OCI-LY7 (cell line): ENCODE data around the gene MRPL2. TPM values are rescaled to one million over a fixed set of nuclear protein-coding genes. Genes with fewer than 3 reads are reported as not detected.
"Not testable (repeated sequence)": the region's sequence is repeated elsewhere in the genome, so short reads cannot be mapped to it uniquely, and the experiment has no call there.

ENCODE experiments used
- BruUV-seq: library from RNA; stranded (reverse); fragments of 400-500 nt; replicated peaks from 2 replicates; lab custom pipeline; 2021; lab: Mats Ljungman, UMichigan
- CTCF ChIA-PET: fragments of 300-600 bp; sonication (Branson Sonifier 250); formaldehyde crosslinking; loops from one replicate; lab custom pipeline; 2022; ENCODE audit warnings: antibody characterized with exemption; ENCODE audit not compliant: unreplicated experiment; lab: Charles Lee
- POLR2A ChIA-PET: fragments of 300-600 bp; sonication (Branson Sonifier 250); formaldehyde crosslinking; loops from one replicate; lab custom pipeline; 2022; ENCODE audit warnings: antibody characterized with exemption; lab: Charles Lee
- DNase-seq: peaks from one replicate; pipeline ENCODE4 v3.0.0-alpha.2; 2015; ENCODE audit warnings: low spot score
- H2AFZ ChIP-seq: fragments of 200-600 bp; sonication (generic), shearing (Covaris generic); 2 replicates; pipeline ENCODE4 v1.6.1; 2014; ENCODE audit warnings: mild to moderate bottlenecking, antibody characterized with exemption, low read length, moderate library complexity
- H3K27ac ChIP-seq: fragments of 200-600 bp; sonication (generic); 2 replicates; pipeline ENCODE4 v1.5.1; 2014; ENCODE audit warnings: mixed run types, low read depth, mild to moderate bottlenecking, moderate library complexity, low read length, inconsistent platforms; ENCODE audit not compliant: poor library complexity, severe bottlenecking
- H3K36me3 ChIP-seq: fragments of 200-600 bp; sonication (generic); 2 replicates; pipeline ENCODE4 v1.6.1; 2014; ENCODE audit warnings: mild to moderate bottlenecking, antibody characterized with exemption, low read length, moderate library complexity, mixed read lengths; ENCODE audit not compliant: insufficient read depth
- H3K4me1 ChIP-seq: fragments of 200-600 bp; sonication (generic); 2 replicates; pipeline ENCODE4 v1.5.1; 2014; ENCODE audit warnings: mild to moderate bottlenecking, low read length; ENCODE audit not compliant: insufficient read depth, poor library complexity, severe bottlenecking
- H3K4me2 ChIP-seq: fragments of 200-600 bp; sonication (generic); 2 replicates; pipeline ENCODE4 v1.6.1; 2014; ENCODE audit warnings: mild to moderate bottlenecking, low read length
- H3K4me3 ChIP-seq: fragments of 200-600 bp; sonication (generic); 2 replicates; pipeline ENCODE4 v1.5.1; 2014; ENCODE audit warnings: mild to moderate bottlenecking, low read depth, low read length; ENCODE audit not compliant: poor library complexity, severe bottlenecking
- H3K79me2 ChIP-seq: fragments of 200-600 bp; sonication (generic); 2 replicates; pipeline ENCODE4 v1.6.1; 2016; ENCODE audit warnings: low read depth, mild to moderate bottlenecking, low read length, moderate library complexity, mixed read lengths; ENCODE audit not compliant: insufficient read depth
- H3K9me2 ChIP-seq: fragments of 200-600 bp; sonication (generic); 2 replicates; pipeline ENCODE4 v1.6.1; 2016; ENCODE audit warnings: mild to moderate bottlenecking, low read length, mixed read lengths; ENCODE audit not compliant: insufficient read depth
- H3K9me3 ChIP-seq: fragments of 200-600 bp; sonication (generic); 2 replicates; pipeline ENCODE4 v1.6.1; 2014; ENCODE audit warnings: mild to moderate bottlenecking, mixed run types, low read length, mixed read lengths
- H4K20me1 ChIP-seq: fragments of 200-600 bp; sonication (generic); 2 replicates; pipeline ENCODE4 v1.6.1; 2014; ENCODE audit warnings: mild to moderate bottlenecking, antibody characterized with exemption, low read length, moderate library complexity, mixed read lengths; ENCODE audit not compliant: insufficient read depth
- CTCF ChIP-seq: fragments of 200-600 bp; sonication (generic); conservative IDR thresholded peaks from 2 replicates; pipeline ENCODE4 v1.5.1; 2014; ENCODE audit warnings: mild to moderate bottlenecking, antibody characterized with exemption, low read length, moderate library complexity, mixed read lengths
- EZH2phosphoT487 ChIP-seq: fragments of 200-600 bp; sonication (generic); IDR thresholded peaks from 2 replicates; pipeline ENCODE4 v1.6.1; 2018; ENCODE audit warnings: low read depth, borderline replicate concordance, mild to moderate bottlenecking, mixed run types, antibody characterized with exemption, low read length, moderate library complexity, mixed read lengths
- intact Hi-C: fragments of 100-400 bp; cut with micrococcal nuclease; formaldehyde crosslinking; loops from one replicate; pipeline ENCODE4 v1.10.0; 2022; ENCODE audit not compliant: unreplicated experiment
- total RNA-seq, 2 experiments: library from RNA; depleted of rRNA in 1 of 2; stranded (reverse); fragments of >200 nt in 1 of 2; shearing (Covaris generic) in 1 of 2; gene quantifications; 2 replicates each; pipeline ENCODE4 v1.2.3, GENCODE V29; 2014 to 2022

The MRPL2 gene
- total RNA-seq, 2 experiments from 2014 or later = 25.8 to 81.7 TPM

- no peak for DNase-seq
- peaks cover under 1% of the 10 kb centered on the region for H3K4me1 ChIP-seq
- H3K36me3 ChIP-seq = no peaks in the 10 kb centered on the region
- no peak overlapping the region for H3K4me3 ChIP-seq
- H3K79me2 ChIP-seq = peaks cover 4% of the 10 kb centered on the region; the same call in 1 of the 2 replicates
- H4K20me1 ChIP-seq = peaks cover 3% of the 10 kb centered on the region; the same call in 1 of the 2 replicates
- H3K9me2 ChIP-seq = no peaks in the 10 kb centered on the region
- H3K4me2 ChIP-seq = no peak overlapping the region
- intact Hi-C loops = no loop called here
- no peak overlapping the region for H3K27ac ChIP-seq
- no peaks in the 10 kb centered on the region for H3K9me3 ChIP-seq
- no peak overlapping the region for H2AFZ ChIP-seq
- POLR2A ChIA-PET = interaction anchor here (0.8 kb wide), 2 partner anchors 8 to 12 kb away, joined by 3 to 4 read pairs; no protein-coding TSS in a partner anchor
- CTCF ChIA-PET = interaction anchor here (0.5 kb wide), 1 partner anchor 158 kb away, joined by 3 read pairs; no protein-coding TSS in a partner anchor
- TF ChIP-seq CTCF = no peak
- no peak for TF ChIP-seq EZH2phosphoT487
- no TSS peak for BruUV-seq
These were observed 23.8 kb upstream of the MRPL2 start for GRCh38 chr6:43082806-43083655.

- intact Hi-C loops, H3K4me2 ChIP-seq, H3K79me2 ChIP-seq, H3K36me3 ChIP-seq, H3K9me3 ChIP-seq, H3K4me3 ChIP-seq, H4K20me1 ChIP-seq, H3K9me2 ChIP-seq, H2AFZ ChIP-seq, H3K27ac ChIP-seq, DNase-seq, CTCF ChIA-PET, BruUV-seq: not testable (repeated sequence)
- peaks cover 10% of the 10 kb centered on the region for H3K4me1 ChIP-seq
- POLR2A ChIA-PET = interaction anchor here (0.8 kb wide), 2 partner anchors 9 to 14 kb away, joined by 3 to 4 read pairs; no protein-coding TSS in a partner anchor
These were observed 22.7 kb upstream of the MRPL2 start for GRCh38 chr6:43081922-43082321.

- Histone ChIP-seq H2AFZ (no peak overlapping the region), H3K4me2 (no peak overlapping the region), H4K20me1 (peaks cover 8% of the 10 kb centered on the region; the same call in 1 of the 2 replicates), H3K36me3 (no peaks in the 10 kb centered on the region), H3K79me2 (peaks cover 6% of the 10 kb centered on the region; the same call in 1 of the 2 replicates), H3K27ac (no peak overlapping the region), H3K9me3 (no peaks in the 10 kb centered on the region), H3K4me1 (peaks cover 10% of the 10 kb centered on the region), H3K9me2 (no peaks in the 10 kb centered on the region), H3K4me3 (no peak overlapping the region)
- BruUV-seq = no TSS peak
- ChIA-PET CTCF (no interaction called here), POLR2A (no interaction called here)
- no peak for TF ChIP-seq CTCF
- no peak for TF ChIP-seq EZH2phosphoT487
- DNase-seq = no peak
- intact Hi-C loops = no loop called here
These were observed 21.8 kb upstream of the MRPL2 start for GRCh38 chr6:43081043-43081442.
